ENCODE measurements around the gene KAT8.
"Not testable (repeated sequence)": the region's sequence is repeated elsewhere in the genome, so short reads cannot be mapped to it uniquely, and the experiment has no call there.

KAT8 gene

DNA sequence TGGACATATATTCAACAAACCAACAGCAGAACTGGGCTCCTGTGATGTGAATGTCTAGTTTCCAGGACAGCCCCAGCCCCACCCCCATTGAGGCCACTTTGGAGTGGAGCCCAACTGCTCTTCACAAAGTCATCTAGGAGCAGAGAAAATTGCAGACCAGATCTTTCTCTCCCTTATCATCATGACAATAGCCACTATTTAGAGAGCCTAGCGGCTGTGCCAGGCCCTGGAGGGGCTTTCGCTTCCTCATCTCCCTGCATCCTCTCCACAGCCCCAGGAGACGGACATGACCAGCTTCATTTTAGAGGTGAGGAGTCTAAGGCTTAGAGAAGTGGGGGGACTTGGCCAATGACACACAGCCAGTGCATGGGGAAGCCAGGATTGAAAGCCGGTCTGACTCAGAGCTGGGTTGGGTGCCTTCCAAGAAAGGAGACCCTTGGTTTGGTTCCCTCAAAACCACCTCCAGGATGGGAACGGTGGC lies 16.7 kb downstream of the KAT8 start:
- Histone ChIP-seq H3K9me3 (ENCODE audit: low read length) (no peaks in the 10 kb centered on the region), H2AFZ (ENCODE audit: low read depth, low read length) (no peak overlapping the region), H3K36me3 (ENCODE audit: insufficient read depth, low read length) (peaks cover 27% of the 10 kb centered on the region), H3K4me3 (ENCODE audit: low read length) (no peak overlapping the region), H3K4me1 (ENCODE audit: insufficient read depth, low read length) (peaks cover 12% of the 10 kb centered on the region), H3K27me3 (ENCODE audit: insufficient read depth, low read length) (no peaks in the 10 kb centered on the region)

DNA sequence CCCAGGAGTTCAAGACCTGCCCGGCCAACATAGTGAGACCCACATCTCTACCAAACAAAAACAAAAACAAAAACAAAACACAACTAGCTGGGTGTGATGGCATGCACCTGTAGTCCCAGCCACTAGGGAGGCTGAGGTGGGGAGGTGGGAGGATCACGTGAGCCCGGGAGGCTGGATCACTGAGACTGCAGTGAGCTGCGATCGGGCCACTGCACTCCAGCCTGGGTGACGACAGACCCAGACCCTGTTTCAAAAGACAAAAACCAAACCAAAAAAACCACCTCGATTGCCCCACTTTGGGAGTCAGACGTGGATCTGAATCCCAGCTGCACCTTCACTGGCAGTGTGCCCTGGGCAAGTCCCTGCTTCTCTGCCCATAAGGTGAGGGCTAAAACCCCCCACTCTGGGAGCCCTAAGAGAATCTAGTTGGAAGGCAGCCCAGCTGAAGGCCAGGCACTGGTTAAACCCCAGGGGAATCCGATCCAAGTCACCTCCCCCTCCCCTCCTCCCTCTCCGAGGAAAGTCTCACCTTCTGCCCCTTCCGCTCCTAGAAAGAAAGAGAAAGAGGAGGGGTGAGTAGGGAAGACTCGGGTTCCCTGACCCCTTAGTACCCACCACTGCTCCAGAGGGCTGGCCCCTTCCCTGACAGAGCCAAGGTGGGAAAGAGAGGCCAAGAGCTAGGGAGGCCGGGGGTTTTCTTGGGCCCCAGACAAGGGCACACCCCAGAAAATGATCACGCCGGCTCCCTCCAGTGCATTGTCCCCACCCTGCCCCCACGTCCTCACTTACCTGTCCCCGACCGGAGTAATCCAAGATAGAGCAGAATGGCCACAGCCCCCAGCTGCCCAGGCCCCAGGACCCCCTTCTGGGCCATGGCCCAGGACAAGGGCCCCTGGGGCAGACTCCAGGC lies 17.4 kb downstream of the KAT8 start:
- no peak overlapping the region for H3K4me3 ChIP-seq (ENCODE audit: low read length)
- H3K4me1 ChIP-seq (ENCODE audit: insufficient read depth, low read length): peaks cover 12% of the 10 kb centered on the region
- no peaks in the 10 kb centered on the region for H3K27me3 ChIP-seq (ENCODE audit: insufficient read depth, low read length)
- no peaks in the 10 kb centered on the region for H3K9me3 ChIP-seq (ENCODE audit: low read length)
- H3K36me3 ChIP-seq (ENCODE audit: insufficient read depth, low read length): peaks cover 23% of the 10 kb centered on the region
- H2AFZ ChIP-seq (ENCODE audit: low read depth, low read length): no peak overlapping the region

DNA sequence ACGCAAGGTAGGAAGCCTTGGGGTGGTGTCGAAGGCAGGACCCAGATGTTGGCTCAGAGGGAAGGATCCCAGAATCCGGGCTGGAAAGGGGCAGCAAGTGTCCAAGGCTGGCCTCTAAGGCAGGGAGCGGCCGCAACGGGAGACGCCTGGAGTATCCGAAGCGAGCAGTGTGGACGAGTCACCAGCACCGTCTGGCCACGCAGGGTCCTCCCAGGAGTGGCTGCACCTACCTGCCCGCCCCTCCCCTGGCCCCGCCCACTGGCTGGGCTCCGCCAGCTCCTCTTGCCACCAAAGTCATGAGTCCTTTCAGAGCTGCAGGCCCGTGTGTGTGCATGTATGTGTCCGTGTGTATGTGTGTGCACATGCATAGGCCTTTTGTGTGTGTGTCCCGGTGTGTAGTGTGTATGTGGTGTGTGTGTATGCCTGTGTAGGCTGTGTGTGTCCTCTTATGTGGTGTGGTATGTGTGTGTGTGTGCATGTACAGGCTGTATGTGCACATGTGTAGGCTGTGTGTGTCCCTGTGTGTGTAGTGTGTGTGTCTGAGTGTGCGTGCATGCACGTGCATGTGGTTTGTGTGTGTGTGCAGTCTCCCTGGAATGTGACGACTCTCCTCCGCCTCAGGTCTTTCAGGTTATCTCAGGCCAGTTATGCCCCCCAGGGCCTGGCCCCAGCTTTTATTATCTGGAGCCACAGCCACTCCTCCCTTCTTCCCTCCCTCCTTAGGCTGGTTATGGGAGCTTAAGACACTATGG lies 18.2 kb downstream of the KAT8 start, which contains the start of gene PRSS8:
TSS of gene PRSS8 (minus strand) at position 193 of the 752 bp plus-strand sequence. CDS start 229 bp downstream, outside the sequence.
- H3K9me3 ChIP-seq (ENCODE audit: low read length): no peaks in the 10 kb centered on the region
- H2AFZ ChIP-seq (ENCODE audit: low read depth, low read length): no peak within 1 kb of the TSS
- peaks cover 16% of the 10 kb centered on the region for H3K36me3 ChIP-seq (ENCODE audit: insufficient read depth, low read length)
- H3K27me3 ChIP-seq (ENCODE audit: insufficient read depth, low read length): no peaks in the 10 kb centered on the region
- H3K4me1 ChIP-seq (ENCODE audit: insufficient read depth, low read length): peaks cover 12% of the 10 kb centered on the region
- no peak within 1 kb of the TSS for H3K4me3 ChIP-seq (ENCODE audit: low read length)

DNA sequence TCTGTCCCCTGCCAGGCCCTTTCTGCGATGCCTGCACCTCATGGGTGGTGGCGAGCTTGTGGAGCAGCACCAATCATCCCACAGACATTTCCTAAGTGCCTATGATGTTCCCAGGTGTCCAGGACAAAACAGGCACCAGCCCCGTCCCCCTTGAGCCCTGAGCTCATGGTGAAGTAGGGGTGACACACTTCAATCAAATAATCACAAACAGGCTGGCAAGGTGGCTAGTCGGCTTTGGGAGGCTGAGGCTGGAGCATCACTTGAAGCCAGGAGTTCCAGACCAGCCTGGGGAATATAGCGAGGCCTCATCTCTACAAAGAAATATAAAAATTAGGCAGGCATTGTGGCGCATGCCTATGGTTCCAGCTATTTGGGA lies 18.8 kb downstream of the KAT8 start:
- Histone ChIP-seq H3K36me3 (ENCODE audit: insufficient read depth, low read length) (peaks cover 12% of the 10 kb centered on the region), H2AFZ (ENCODE audit: low read depth, low read length) (no peak overlapping the region), H3K4me3 (ENCODE audit: low read length) (no peak overlapping the region), H3K9me3 (ENCODE audit: low read length) (no peaks in the 10 kb centered on the region), H3K27me3 (ENCODE audit: insufficient read depth, low read length) (no peaks in the 10 kb centered on the region), H3K4me1 (ENCODE audit: insufficient read depth, low read length) (peaks cover 13% of the 10 kb centered on the region)

DNA sequence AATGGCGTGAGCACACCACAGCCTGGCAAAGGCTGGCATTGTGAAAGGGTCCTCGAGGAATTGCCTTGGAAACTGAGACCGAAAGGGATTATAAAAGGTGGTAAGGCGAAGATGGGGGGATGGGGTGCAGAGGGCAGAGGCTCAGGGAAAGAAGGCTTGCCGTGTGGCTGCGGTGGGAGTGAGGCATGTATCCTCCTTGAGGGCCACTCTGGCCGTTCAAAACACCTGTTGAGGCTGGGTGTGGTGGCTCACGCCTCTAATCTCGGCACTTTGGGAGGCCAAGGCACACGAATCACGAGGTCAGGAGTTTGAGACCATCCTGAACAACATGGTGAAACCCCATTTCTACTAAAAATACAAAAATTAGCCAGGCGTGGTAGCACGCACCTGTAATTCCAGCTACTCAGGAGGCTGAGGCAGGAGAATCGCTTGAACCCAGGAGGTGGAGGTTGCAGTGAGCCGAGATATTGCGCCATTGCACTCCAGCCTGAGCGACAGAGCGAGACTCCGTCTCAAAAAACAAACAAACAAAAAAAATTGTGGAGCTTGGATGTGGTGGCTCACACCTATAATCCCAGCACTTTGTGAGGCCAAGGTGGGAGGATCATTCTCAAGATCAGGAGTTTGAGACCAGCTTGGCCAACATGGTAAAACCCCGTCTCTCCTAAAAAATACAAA lies 19.5 kb downstream of the KAT8 start:
- H3K27me3 ChIP-seq (ENCODE audit: insufficient read depth, low read length); H3K9me3 ChIP-seq (ENCODE audit: low read length); H2AFZ ChIP-seq (ENCODE audit: low read depth, low read length); H3K4me3 ChIP-seq (ENCODE audit: low read length); H3K36me3 ChIP-seq (ENCODE audit: insufficient read depth, low read length): not testable (repeated sequence)
- H3K4me1 ChIP-seq (ENCODE audit: insufficient read depth, low read length): peaks cover 18% of the 10 kb centered on the region

DNA sequence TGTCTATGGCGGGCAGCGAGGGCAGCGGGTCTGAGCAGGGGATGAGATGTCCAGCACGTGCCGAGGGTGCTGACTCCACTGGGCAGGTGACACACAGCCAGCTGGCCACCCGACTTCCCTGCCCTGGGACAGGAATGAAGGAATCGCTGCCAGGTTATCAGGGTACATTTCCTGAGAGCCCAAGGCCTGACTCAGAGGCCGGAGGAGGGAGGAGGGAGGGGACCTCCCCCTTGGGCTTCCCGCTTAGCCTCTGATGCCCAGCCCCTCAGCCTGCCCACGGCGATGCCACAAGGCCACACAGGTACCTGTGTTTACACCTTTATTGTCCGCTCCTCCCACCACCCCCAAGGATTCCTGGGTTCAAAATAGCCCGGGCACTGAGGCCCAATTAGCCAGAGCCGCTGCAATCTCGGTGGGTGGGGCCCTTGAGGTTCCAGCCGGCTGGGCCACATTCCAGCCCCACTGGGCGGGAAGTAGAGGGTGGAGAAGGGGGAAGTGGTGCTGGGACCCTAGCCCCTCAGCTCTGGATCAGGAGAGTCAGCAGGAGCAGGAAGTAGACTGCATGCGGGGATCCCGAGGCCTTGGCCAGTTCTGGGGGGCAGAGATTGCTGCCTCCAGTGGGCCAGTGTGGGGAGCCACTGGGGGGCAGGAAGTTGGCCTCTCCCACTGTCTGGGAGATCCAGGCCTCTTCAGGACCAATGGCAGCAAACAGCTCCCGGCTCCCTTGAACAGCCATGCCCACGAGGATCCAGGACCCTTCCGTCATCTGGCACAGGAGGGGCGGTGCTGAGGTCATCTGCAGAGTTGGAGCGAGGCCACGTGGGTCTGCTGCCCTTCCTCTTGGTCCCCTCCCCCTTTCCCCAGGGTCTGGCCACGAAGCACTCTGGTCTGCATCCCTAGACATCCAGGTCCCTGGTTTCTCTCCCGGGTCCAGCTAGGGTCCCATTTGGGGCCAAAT lies 21.4 kb downstream of the KAT8 start:
- Histone ChIP-seq H3K36me3 (ENCODE audit: insufficient read depth, low read length) (no peaks in the 10 kb centered on the region), H3K4me1 (ENCODE audit: insufficient read depth, low read length) (peaks cover 14% of the 10 kb centered on the region), H3K9me3 (ENCODE audit: low read length) (no peaks in the 10 kb centered on the region), H3K4me3 (ENCODE audit: low read length) (no peak overlapping the region), H2AFZ (ENCODE audit: low read depth, low read length) (no peak overlapping the region), H3K27me3 (ENCODE audit: insufficient read depth, low read length) (no peaks in the 10 kb centered on the region)

DNA sequence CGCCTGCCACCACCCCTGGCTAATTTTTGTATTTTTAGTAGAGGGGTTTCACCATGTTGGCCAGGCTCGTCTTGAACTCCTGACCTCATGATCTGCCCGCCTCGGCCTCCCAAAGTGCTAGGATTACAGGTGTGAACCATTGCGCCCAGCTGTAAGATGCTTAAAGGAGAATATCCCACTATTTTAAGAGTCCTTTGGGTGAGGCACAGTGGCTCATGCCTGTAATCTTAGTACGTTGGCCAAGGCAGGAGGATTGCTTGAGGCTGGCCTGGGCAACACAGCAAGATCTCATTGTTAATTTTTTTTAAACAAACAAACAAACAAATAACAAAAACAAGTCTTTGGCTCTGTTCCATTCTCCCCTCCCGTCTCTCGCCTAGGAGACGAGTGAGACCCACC lies 23.6 kb downstream of the KAT8 start:
- not testable (repeated sequence) for H3K36me3 ChIP-seq (ENCODE audit: insufficient read depth, low read length); H3K9me3 ChIP-seq (ENCODE audit: low read length); H2AFZ ChIP-seq (ENCODE audit: low read depth, low read length); H3K27me3 ChIP-seq (ENCODE audit: insufficient read depth, low read length); H3K4me1 ChIP-seq (ENCODE audit: insufficient read depth, low read length)
- H3K4me3 ChIP-seq (ENCODE audit: low read length): peak overlapping the region; percentile 49

DNA sequence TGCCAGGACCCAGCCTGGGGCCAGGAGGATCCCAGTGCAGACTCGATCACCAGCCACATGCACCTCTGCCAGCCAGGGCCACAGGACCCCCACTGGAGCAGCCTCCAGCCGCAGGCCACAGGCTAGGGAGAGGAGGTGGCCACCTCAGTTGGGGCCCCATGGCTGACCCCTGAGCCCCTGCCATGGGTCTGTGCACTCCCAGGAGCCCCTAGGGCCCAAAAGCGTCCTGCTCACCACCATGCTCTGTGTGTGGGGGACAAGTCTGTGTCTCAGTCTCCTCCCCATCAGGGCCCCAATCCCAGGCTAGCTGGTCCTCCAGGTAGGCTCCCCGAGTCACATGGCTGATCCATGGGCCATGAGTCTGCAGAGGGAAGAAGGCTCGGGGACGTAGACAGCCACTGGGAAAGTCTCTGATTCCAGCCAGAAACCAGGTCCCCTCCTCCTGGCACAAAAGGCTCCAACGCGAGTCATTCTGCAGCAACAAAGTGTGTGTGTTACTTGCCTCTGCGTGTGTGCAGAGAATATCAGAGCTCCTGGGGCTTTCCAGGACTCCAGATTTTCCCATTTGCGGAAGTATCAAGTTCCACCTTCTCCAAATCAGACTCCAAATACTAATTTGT lies 24.1 kb downstream of the KAT8 start:
- Histone ChIP-seq H3K4me1 (ENCODE audit: insufficient read depth, low read length) (peaks cover 6% of the 10 kb centered on the region), H2AFZ (ENCODE audit: low read depth, low read length) (peak overlapping the region; percentile 50), H3K9me3 (ENCODE audit: low read length) (no peaks in the 10 kb centered on the region), H3K36me3 (ENCODE audit: insufficient read depth, low read length) (no peaks in the 10 kb centered on the region), H3K27me3 (ENCODE audit: insufficient read depth, low read length) (peaks cover 11% of the 10 kb centered on the region), H3K4me3 (ENCODE audit: low read length) (peak overlapping the region; percentile 49)

DNA sequence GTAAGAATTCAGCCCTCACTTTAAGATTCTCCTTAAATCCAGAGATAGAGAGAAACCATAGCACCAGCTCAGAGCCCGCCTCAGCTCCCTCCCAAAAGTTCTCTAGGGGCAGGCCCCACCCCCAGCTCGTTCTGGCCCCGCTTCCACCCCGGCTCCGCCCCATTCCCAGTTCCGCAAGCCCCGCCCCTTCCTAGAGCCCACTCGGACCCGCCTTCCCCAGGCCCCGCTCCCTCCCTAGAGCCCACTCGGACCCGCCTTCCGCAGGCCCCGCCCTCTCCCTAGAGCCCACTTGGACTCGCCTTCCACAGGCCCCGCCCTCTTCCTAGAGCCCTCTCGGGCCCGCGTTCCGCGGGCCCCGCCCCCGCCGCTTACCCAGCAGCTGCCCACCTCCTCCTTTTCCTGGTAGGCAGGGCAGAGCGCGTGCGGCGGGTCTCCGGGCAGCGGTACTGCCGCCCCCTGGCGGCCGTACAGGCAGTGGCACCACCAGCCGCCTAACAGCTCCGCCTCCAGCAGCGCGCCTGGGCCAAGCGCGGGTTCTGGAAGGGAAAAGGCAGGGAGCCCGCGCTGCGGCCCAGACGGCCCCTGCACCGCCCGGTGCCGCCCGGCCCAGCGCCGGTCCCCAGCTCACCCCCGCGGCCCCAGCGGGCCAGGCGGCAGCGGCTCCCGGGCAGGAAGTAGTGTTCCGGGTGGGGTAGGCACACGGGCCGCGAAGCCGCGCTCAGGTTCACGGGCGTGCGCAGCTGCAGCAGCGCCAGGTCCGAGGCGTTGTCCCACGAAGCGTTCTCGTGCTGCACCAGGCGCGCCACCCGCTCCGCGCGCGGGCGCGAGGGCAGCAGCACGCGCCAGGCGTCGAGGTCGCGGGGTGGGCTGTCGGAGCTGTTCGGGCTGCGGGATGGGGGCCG lies 24.9 kb downstream of the KAT8 start:
- Histone ChIP-seq H2AFZ (ENCODE audit: low read depth, low read length) (peak overlapping the region; percentile 96), H3K4me3 (ENCODE audit: low read length) (peak overlapping the region; percentile 49), H3K4me1 (ENCODE audit: insufficient read depth, low read length) (peaks cover 6% of the 10 kb centered on the region), H3K9me3 (ENCODE audit: low read length) (no peaks in the 10 kb centered on the region), H3K36me3 (ENCODE audit: insufficient read depth, low read length) (no peaks in the 10 kb centered on the region), H3K27me3 (ENCODE audit: insufficient read depth, low read length) (peaks cover 17% of the 10 kb centered on the region)

DNA sequence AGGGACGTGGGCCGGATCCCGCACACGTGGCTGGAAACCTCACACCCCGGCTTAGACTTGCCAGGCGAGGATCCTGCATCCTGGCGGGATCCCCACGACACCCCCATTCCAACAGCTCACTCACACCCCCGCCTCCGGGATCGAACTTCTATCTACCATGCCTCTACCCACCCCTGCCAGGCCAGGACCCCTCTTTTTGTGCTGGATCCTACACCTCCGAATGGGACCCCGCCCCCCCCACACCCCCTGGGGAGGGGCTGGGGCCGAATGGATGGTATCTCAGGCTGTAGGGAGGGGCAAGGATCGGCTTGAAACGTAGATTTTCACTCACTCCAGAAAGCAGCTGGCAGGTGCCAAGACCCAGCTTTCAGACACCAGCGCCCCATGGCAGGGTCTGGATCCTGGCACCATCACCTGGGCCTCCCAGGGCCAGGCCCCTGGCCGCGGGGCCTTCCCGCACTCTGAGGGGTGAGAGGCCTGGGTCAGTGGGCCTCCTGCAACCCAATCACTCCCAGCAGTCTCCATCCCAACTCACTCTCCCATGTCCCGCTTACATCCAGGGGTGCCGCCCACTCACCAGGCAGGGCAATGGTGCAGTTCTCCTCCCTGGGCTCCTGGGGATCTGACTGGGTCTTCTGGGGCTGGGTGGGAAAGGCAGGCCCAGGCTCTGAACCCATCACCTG lies 25.7 kb downstream of the KAT8 start:
- Histone ChIP-seq H3K36me3 (ENCODE audit: insufficient read depth, low read length) (no peaks in the 10 kb centered on the region), H3K4me1 (ENCODE audit: insufficient read depth, low read length) (peaks cover 6% of the 10 kb centered on the region), H3K4me3 (ENCODE audit: low read length) (no peak overlapping the region), H2AFZ (ENCODE audit: low read depth, low read length) (peak overlapping the region; percentile 96), H3K9me3 (ENCODE audit: low read length) (peaks cover 4% of the 10 kb centered on the region), H3K27me3 (ENCODE audit: insufficient read depth, low read length) (peaks cover 25% of the 10 kb centered on the region)

DNA sequence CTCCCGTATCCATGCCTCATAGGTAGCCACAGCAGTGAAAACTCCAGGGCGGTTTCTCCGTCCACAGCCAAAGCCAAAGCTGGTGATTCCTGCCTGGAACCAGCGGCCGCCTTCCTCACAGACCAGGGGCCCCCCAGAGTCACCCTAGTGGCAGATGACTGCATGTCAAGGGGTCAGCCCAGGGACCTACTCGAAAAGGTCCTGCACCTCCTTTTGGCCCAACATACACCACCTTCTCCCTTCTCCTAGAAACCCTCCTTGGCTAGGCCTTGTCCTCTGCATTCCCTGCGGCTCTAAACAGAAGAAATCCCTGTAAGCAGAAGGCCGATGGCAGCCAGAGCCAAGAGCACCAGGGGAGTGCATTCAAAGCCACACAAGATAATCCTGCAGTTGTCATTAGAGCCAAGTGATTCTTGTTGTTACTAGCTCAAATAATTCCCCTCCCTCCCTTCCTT lies 26.3 kb downstream of the KAT8 start:
- Histone ChIP-seq H3K4me1 (ENCODE audit: insufficient read depth, low read length) (peaks cover 6% of the 10 kb centered on the region), H3K4me3 (ENCODE audit: low read length) (no peak overlapping the region), H3K9me3 (ENCODE audit: low read length) (peaks cover 6% of the 10 kb centered on the region), H3K36me3 (ENCODE audit: insufficient read depth, low read length) (no peaks in the 10 kb centered on the region), H3K27me3 (ENCODE audit: insufficient read depth, low read length) (peaks cover 31% of the 10 kb centered on the region), H2AFZ (ENCODE audit: low read depth, low read length) (no peak overlapping the region)

Data from neuron (in vitro differentiated cells).